HepG2 (cell line): ENCODE data around the gene ETV5. TPM values are rescaled to one million over a fixed set of nuclear protein-coding genes. Genes with fewer than 3 reads are reported as not detected.

Experiments
- BCL6 ChIP-seq: IDR thresholded peaks from 2 replicates; pipeline ENCODE4 v1.6.1; 2016; ENCODE audit warnings: missing genetic modification reagents, missing compliant biosample characterization
- DPF2 ChIP-seq: sonication (generic); formaldehyde crosslinking; IDR thresholded peaks from 2 replicates; pipeline ENCODE4 v1.4.0; 2020; ENCODE audit warnings: mild to moderate bottlenecking, low read depth, missing genetic modification reagents, borderline replicate concordance
- MEIS1 ChIP-seq: sonication (generic); formaldehyde crosslinking; IDR thresholded peaks from 2 replicates; pipeline ENCODE4 v1.9.0; 2021; ENCODE audit warnings: mild to moderate bottlenecking, missing genetic modification reagents, moderate library complexity, borderline replicate concordance
- MLLT10 ChIP-seq: sonication (generic); formaldehyde crosslinking; IDR thresholded peaks from 2 replicates; pipeline ENCODE4 v1.4.0; 2020; ENCODE audit warnings: missing genetic modification reagents
- RCOR2 ChIP-seq: IDR thresholded peaks from 2 replicates; pipeline ENCODE4 v1.6.1; 2016; ENCODE audit warnings: missing biosample characterization, missing genetic modification reagents
- SALL1 ChIP-seq: sonication (generic); formaldehyde crosslinking; IDR thresholded peaks from 2 replicates; pipeline ENCODE4 v1.8.0; 2022; ENCODE audit warnings: mild to moderate bottlenecking, missing genetic modification reagents
- SIN3B ChIP-seq: fragments of 150-350 bp; IDR thresholded peaks from 2 replicates; pipeline ENCODE4 v1.6.1; 2014; ENCODE audit warnings: low read length
- SOX6 ChIP-seq, 2 experiments: fragments of 450-650 bp in 1 of 2; sonication (generic) in 1 of 2; formaldehyde crosslinking in 1 of 2; IDR thresholded peaks; 2 replicates each; pipeline versions ENCODE4 v1.4.0 to v1.6.1; 2017 to 2020; ENCODE audit warnings: antibody characterized with exemption in 1 of 2, mild to moderate bottlenecking in 1 of 2, missing genetic modification reagents in 1 of 2
- TEAD3 ChIP-seq: optimal IDR thresholded peaks from 2 replicates; pipeline ENCODE3; 2016; ENCODE audit warnings: borderline replicate concordance
- ZC3H13 ChIP-seq: sonication (generic); formaldehyde crosslinking; IDR thresholded peaks from 2 replicates; pipeline ENCODE4 v1.8.1; 2023; ENCODE audit warnings: mild to moderate bottlenecking, missing genetic modification reagents, moderate library complexity
- ZNF143 ChIP-seq: sonication (generic); formaldehyde crosslinking; IDR thresholded peaks from 2 replicates; pipeline ENCODE4 v1.4.0; 2020; ENCODE audit warnings: missing genetic modification reagents
- ZNF547 ChIP-seq: sonication (generic); formaldehyde crosslinking; IDR thresholded peaks from 2 replicates; pipeline ENCODE4 v1.5.1; 2020; ENCODE audit warnings: mild to moderate bottlenecking, missing genetic modification reagents
- ZNF619 ChIP-seq: sonication (generic); formaldehyde crosslinking; IDR thresholded peaks from 2 replicates; pipeline ENCODE4 v1.4.0; 2020; ENCODE audit warnings: mild to moderate bottlenecking, missing genetic modification reagents
- ZSCAN21 ChIP-seq: sonication (generic); formaldehyde crosslinking; IDR thresholded peaks from 2 replicates; pipeline ENCODE4 v1.8.0; 2022; ENCODE audit warnings: mild to moderate bottlenecking, missing genetic modification reagents, moderate library complexity, borderline replicate concordance
- polyA plus RNA-seq, 8 experiments: library from polyadenylated mRNA; depleted of rRNA in 3 of 8; stranded (reverse) in 7 of 8; unstranded in 1 of 8; fragments of >200 nt; fragmentation: Illumina TruSeq in 4 of 8; extraction: Trizol in 4 of 8; gene quantifications; 2 replicates each; pipeline versions ENCODE4 v1.2.1 to v1.2.3, GENCODE V29; 2011 to 2016; ENCODE audit warnings: low read depth in 4 of 8, missing spikeins in 1 of 8, mixed read lengths in 1 of 8; ENCODE audit not compliant: insufficient read depth in 1 of 8
- total RNA-seq, 5 experiments: library from RNA; depleted of rRNA; stranded (reverse); fragments of >200 nt; fragmentation: Illumina TruSeq; extraction: Trizol; gene quantifications; 2 replicates each; pipeline ENCODE4 v1.2.3, GENCODE V29; 2016; ENCODE audit warnings: low read depth in 1 of 5
- TF ChIP-seq, protein P1 (sequence below): IDR thresholded peaks from 2 replicates; pipeline ENCODE4 v1.4.0; 2020; ENCODE audit warnings: mild to moderate bottlenecking, missing genetic modification reagents
- TF ChIP-seq, protein P2 (sequence below): sonication (generic); formaldehyde crosslinking; IDR thresholded peaks from 2 replicates; pipeline ENCODE4 v1.5.1; 2020; ENCODE audit warnings: mild to moderate bottlenecking, missing genetic modification reagents, moderate library complexity
- TF ChIP-seq, protein P3 (sequence below): IDR thresholded peaks from 2 replicates; pipeline ENCODE4 v1.6.1; 2016; ENCODE audit warnings: low read depth
- TF ChIP-seq, protein P4 (sequence below): sonication (generic); formaldehyde crosslinking; IDR thresholded peaks from 2 replicates; pipeline ENCODE4 v1.4.0; 2020; ENCODE audit warnings: missing genetic modification reagents
- TF ChIP-seq, protein P5 (sequence below): IDR thresholded peaks from 2 replicates; pipeline ENCODE4 v1.6.1; 2012; ENCODE audit warnings: inconsistent platforms

The ETV5 gene
- total and polyA plus RNA-seq, 2 of the 13 experiments (the other 11 are each of a cell fraction or from before 2014, with no cell fraction given), result 52.9 to 57.2 TPM

DNA sequence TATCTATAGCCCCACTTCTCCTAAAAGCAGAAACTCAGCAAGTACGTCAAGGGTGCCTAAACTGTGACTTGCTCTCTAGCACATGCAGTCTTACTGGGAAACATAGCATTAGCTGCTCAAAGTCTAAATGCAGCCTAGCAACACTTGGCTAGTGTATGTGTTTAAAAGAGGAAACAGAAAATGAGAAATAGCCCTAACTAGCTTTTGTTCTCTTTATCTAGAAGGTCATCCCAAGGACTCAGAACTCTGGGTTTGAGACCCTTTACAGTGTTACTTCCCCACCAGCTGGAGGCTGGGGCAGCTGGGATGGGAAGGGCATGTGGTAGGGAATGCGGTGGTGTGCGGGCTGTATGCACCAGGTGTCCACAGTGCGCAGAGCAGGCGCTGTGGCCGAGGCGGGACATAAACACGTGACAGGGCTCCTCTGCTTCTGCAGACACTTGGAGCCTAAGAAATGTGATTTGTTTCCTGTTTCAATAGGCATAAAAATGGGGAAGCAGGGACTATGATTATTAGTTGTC lies 13.3 kb downstream of the ETV5 start (continued):
- TF ChIP-seq, protein P1, sequence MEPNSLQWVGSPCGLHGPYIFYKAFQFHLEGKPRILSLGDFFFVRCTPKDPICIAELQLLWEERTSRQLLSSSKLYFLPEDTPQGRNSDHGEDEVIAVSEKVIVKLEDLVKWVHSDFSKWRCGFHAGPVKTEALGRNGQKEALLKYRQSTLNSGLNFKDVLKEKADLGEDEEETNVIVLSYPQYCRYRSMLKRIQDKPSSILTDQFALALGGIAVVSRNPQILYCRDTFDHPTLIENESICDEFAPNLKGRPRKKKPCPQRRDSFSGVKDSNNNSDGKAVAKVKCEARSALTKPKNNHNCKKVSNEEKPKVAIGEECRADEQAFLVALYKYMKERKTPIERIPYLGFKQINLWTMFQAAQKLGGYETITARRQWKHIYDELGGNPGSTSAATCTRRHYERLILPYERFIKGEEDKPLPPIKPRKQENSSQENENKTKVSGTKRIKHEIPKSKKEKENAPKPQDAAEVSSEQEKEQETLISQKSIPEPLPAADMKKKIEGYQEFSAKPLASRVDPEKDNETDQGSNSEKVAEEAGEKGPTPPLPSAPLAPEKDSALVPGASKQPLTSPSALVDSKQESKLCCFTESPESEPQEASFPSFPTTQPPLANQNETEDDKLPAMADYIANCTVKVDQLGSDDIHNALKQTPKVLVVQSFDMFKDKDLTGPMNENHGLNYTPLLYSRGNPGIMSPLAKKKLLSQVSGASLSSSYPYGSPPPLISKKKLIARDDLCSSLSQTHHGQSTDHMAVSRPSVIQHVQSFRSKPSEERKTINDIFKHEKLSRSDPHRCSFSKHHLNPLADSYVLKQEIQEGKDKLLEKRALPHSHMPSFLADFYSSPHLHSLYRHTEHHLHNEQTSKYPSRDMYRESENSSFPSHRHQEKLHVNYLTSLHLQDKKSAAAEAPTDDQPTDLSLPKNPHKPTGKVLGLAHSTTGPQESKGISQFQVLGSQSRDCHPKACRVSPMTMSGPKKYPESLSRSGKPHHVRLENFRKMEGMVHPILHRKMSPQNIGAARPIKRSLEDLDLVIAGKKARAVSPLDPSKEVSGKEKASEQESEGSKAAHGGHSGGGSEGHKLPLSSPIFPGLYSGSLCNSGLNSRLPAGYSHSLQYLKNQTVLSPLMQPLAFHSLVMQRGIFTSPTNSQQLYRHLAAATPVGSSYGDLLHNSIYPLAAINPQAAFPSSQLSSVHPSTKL (CRISPR knock-in tag), result peak; percentile 24; the same call in 1 of the 2 replicates
- TF ChIP-seq, protein P2, sequence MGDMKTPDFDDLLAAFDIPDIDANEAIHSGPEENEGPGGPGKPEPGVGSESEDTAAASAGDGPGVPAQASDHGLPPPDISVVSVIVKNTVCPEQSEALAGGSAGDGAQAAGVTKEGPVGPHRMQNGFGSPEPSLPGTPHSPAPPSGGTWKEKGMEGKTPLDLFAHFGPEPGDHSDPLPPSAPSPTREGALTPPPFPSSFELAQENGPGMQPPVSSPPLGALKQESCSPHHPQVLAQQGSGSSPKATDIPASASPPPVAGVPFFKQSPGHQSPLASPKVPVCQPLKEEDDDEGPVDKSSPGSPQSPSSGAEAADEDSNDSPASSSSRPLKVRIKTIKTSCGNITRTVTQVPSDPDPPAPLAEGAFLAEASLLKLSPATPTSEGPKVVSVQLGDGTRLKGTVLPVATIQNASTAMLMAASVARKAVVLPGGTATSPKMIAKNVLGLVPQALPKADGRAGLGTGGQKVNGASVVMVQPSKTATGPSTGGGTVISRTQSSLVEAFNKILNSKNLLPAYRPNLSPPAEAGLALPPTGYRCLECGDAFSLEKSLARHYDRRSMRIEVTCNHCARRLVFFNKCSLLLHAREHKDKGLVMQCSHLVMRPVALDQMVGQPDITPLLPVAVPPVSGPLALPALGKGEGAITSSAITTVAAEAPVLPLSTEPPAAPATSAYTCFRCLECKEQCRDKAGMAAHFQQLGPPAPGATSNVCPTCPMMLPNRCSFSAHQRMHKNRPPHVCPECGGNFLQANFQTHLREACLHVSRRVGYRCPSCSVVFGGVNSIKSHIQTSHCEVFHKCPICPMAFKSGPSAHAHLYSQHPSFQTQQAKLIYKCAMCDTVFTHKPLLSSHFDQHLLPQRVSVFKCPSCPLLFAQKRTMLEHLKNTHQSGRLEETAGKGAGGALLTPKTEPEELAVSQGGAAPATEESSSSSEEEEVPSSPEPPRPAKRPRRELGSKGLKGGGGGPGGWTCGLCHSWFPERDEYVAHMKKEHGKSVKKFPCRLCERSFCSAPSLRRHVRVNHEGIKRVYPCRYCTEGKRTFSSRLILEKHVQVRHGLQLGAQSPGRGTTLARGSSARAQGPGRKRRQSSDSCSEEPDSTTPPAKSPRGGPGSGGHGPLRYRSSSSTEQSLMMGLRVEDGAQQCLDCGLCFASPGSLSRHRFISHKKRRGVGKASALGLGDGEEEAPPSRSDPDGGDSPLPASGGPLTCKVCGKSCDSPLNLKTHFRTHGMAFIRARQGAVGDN (CRISPR knock-in tag), result peak; percentile 66
- no peak for TF ChIP-seq ZSCAN21 (CRISPR knock-in tag)
- peak; percentile 11; the same call in 1 of the 2 replicates for TF ChIP-seq SALL1 (CRISPR knock-in tag)
- 0 out of 2 replicates have a peak, but pooled peaks have one; percentile 22 for TF ChIP-seq BCL6 (CRISPR knock-in tag)
- TF ChIP-seq, protein P3, sequence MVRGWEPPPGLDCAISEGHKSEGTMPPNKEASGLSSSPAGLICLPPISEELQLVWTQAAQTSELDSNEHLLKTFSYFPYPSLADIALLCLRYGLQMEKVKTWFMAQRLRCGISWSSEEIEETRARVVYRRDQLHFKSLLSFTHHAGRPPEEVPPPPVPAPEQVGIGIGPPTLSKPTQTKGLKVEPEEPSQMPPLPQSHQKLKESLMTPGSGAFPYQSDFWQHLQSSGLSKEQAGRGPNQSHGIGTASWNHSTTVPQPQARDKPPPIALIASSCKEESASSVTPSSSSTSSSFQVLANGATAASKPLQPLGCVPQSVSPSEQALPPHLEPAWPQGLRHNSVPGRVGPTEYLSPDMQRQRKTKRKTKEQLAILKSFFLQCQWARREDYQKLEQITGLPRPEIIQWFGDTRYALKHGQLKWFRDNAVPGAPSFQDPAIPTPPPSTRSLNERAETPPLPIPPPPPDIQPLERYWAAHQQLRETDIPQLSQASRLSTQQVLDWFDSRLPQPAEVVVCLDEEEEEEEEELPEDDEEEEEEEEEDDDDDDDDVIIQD, result 0 out of 2 replicates have a peak, but pooled peaks have one; percentile 19
- TF ChIP-seq, protein P4, sequence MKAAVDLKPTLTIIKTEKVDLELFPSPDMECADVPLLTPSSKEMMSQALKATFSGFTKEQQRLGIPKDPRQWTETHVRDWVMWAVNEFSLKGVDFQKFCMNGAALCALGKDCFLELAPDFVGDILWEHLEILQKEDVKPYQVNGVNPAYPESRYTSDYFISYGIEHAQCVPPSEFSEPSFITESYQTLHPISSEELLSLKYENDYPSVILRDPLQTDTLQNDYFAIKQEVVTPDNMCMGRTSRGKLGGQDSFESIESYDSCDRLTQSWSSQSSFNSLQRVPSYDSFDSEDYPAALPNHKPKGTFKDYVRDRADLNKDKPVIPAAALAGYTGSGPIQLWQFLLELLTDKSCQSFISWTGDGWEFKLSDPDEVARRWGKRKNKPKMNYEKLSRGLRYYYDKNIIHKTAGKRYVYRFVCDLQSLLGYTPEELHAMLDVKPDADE (CRISPR knock-in tag), result no peak
- no peak for TF ChIP-seq ZC3H13 (CRISPR knock-in tag)
- TF ChIP-seq ZNF547 (CRISPR knock-in tag), result no peak
- no peak for TF ChIP-seq SIN3B
- TF ChIP-seq ZNF619 (CRISPR knock-in tag), result no peak
- 0 out of 2 replicates have a peak, but pooled peaks have one; percentile 38 for TF ChIP-seq MEIS1 (CRISPR knock-in tag)
- peak; percentile 40 for TF ChIP-seq TEAD3 (CRISPR knock-in tag)
- 0 out of 2 replicates have a peak, but pooled peaks have one; percentile 32 for TF ChIP-seq RCOR2 (CRISPR knock-in tag)
- TF ChIP-seq MLLT10, result no peak
- TF ChIP-seq SOX6 (IDR thresholded peaks at IDR 0.05), result no peak
- TF ChIP-seq SOX6 (CRISPR knock-in tag; IDR thresholded peaks at IDR 0.05), result peak; percentile 44; the same call in 1 of the 2 replicates
- TF ChIP-seq, protein P5, sequence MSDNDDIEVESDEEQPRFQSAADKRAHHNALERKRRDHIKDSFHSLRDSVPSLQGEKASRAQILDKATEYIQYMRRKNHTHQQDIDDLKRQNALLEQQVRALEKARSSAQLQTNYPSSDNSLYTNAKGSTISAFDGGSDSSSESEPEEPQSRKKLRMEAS, result peak; percentile 72
- TF ChIP-seq ZNF143 (CRISPR knock-in tag), result no peak
- TF ChIP-seq DPF2 (CRISPR knock-in tag), result no peak
- TF ChIP-seq, all 625 proteins: peak for 33
